Upper lobe of right lung (tissue), 1 donor: ENCODE results near the gene CPNE1. TPM values are rescaled to one million over a fixed set of nuclear protein-coding genes. Genes with fewer than 3 reads are reported as not detected.

Experiments
- ATAC-seq: fragments of 200-7000 bp; cut with Tn5 transposase; one replicate; pipeline ENCODE4 v1.9.1; 2020; ENCODE audit warnings: mild to moderate bottlenecking, moderate library complexity
- DNase-seq: peaks from one replicate; pipeline ENCODE4 v3.0.0-alpha.2; 2020
- H3K27ac ChIP-seq: fragments of 200-600 bp; one replicate; pipeline ENCODE4 v1.8.0; 2022
- H3K27me3 ChIP-seq: fragments of 200-600 bp; one replicate; pipeline ENCODE4 v1.8.0; 2022; ENCODE audit warnings: mild to moderate bottlenecking
- H3K36me3 ChIP-seq: fragments of 200-600 bp; one replicate; pipeline ENCODE4 v1.8.0; 2022
- H3K4me1 ChIP-seq: fragments of 200-600 bp; one replicate; pipeline ENCODE4 v1.8.0; 2022
- H3K4me3 ChIP-seq: fragments of 200-600 bp; one replicate; pipeline ENCODE4 v1.8.0; 2022; ENCODE audit warnings: mild to moderate bottlenecking
- H3K9me3 ChIP-seq: fragments of 200-600 bp; one replicate; pipeline ENCODE4 v1.8.0; 2022
- CTCF ChIP-seq: fragments of 200-600 bp; IDR thresholded peaks from one replicate; pipeline ENCODE4 v1.8.0; 2022; ENCODE audit warnings: antibody characterized with exemption
- intact Hi-C: fragments of 100-400 bp; cut with DNase I; formaldehyde crosslinking; loops from one replicate; pipeline ENCODE4 v1.11.0; 2022
- total RNA-seq: library from RNA; stranded (reverse); fragmentation: NEBNext Ultra II Directional; extraction: Animal tissue kit (Norgen Biotek cat#: 25700); gene quantifications from one replicate; pipeline ENCODE4 v1.2.1, GENCODE V29; 2021
- donor health status: DM: no; HTN: yes; CAD: no; lungs with severe emphysema.

CPNE1 gene
- total RNA-seq, 1 donor from 2014 or later = 179 TPM

DNA sequence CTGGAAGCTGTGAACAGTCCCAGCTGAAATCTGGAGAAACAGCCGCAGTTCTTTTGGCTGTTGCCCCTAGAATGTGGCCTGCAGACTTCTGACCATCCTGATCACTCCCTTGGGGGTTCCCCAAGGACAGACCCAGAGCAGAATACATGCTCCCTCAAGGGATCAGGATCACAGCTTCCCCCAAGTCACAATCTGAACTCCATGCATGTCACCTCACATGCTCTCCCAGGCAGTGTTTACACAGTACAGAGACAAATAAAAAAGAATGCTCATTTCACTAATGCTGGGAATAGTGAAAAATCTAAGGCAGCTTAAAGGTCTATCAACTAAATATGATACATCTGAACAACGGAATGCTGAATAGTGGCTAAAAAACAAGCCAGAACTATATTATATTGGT lies 28.6 kb downstream of the CPNE1 start:
- Histone ChIP-seq H3K36me3 (peaks cover 12% of the 10 kb centered on the region), H3K4me1 (no peaks in the 10 kb centered on the region), H3K27ac (no peak overlapping the region), H3K9me3 (no peaks in the 10 kb centered on the region), H3K27me3 (no peaks in the 10 kb centered on the region), H3K4me3 (no peak overlapping the region)
- TF ChIP-seq CTCF = no peak
- ATAC-seq (no peak), DNase-seq (no peak)
- intact Hi-C loops = no loop called here

DNA sequence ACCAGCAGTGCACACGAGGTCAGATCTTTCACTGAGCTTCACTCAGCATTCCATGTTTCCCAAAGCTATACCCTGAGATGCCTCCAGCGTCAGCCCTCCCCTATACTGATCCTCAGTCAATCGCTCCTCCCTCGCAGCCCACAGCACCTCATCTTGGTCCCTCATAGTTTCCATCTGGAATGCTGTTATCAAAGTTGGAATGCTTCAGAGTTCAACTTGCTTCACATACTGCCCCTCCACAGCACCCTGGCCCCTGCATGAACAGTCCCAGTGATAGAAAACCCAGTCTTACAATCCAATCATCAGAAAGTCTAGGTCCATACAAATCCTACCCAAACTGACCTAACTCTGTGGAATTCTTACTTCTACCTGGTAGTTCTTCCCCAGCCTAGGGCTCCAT lies 29.0 kb downstream of the CPNE1 start:
- TF ChIP-seq CTCF = no peak
- ATAC-seq (no peak), DNase-seq (no peak)
- Histone ChIP-seq H3K36me3 (peaks cover 16% of the 10 kb centered on the region), H3K27ac (no peak overlapping the region), H3K9me3 (no peaks in the 10 kb centered on the region), H3K27me3 (no peaks in the 10 kb centered on the region), H3K4me3 (no peak overlapping the region), H3K4me1 (no peaks in the 10 kb centered on the region)
- intact Hi-C loops = no loop called here

DNA sequence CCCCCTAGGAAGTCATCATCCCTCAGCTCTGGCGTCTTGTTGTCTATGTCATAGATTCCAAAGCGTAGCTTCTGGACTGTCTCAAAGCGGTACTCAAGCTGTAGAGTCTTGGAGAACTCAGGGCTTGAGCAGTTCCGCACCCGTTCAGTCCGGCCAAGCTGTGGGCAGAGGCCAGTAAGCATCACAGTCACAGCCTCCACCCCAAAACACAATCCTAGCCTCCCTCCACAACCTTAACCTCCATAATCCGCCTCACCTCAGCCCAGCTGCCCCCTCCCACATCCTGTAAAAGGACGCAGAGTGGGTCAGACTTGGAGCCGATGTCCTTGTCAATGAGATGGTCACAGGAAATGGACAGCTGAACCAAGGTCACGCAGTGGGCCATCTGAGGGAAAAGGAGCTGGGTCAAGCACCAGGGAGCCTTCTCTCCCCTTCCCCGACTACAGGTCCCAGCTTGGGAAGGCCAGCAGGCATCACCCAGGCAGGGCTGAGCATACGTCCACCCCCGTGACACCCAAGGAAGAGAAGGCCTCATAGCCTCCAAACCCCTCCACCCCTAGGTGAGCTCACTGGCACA lies 32.1 kb downstream of the CPNE1 start:
- no peaks in the 10 kb centered on the region for H3K4me1 ChIP-seq
- peaks cover 47% of the 10 kb centered on the region for H3K36me3 ChIP-seq
- TF ChIP-seq CTCF = no peak
- H3K9me3 ChIP-seq = no peaks in the 10 kb centered on the region
- no peak overlapping the region for H3K27ac ChIP-seq
- DNase-seq (no peak), ATAC-seq (no peak)
- H3K4me3 ChIP-seq = no peak overlapping the region
- intact Hi-C loops = no loop called here
- H3K27me3 ChIP-seq = no peaks in the 10 kb centered on the region

DNA sequence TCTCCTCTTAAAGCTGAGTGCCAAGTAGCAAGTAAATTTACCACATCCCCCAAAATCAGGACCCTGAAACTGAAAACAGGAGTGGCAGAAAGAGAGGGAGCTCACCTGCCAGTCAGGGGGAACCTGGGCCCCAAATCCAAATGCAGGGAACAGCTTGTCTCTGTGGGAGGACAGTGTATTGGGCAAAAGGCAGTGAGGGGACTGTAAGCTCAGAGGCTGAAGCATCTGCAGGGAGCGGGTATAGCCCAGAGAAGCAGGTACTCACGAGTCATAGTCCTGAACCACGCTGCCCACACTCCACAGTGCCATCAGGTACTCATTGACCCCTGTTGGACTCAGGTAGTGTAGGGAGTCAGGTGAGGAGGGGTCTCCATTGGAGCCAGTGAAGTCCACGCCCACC lies 34.1 kb downstream of the CPNE1 start:
- TF ChIP-seq CTCF = no peak
- Histone ChIP-seq H3K4me3 (no peak overlapping the region), H3K9me3 (no peaks in the 10 kb centered on the region), H3K4me1 (no peaks in the 10 kb centered on the region), H3K36me3 (peaks cover 66% of the 10 kb centered on the region), H3K27me3 (no peaks in the 10 kb centered on the region), H3K27ac (no peak overlapping the region)
- no peak for ATAC-seq
- no peak for DNase-seq
- intact Hi-C loops = no loop called here

- H3K9me3 ChIP-seq = no peaks in the 10 kb centered on the region
- ATAC-seq = peak; percentile 74
- no peak overlapping the region for H3K4me3 ChIP-seq
- H3K36me3 ChIP-seq = peaks cover 77% of the 10 kb centered on the region
- no peaks in the 10 kb centered on the region for H3K4me1 ChIP-seq
- no peaks in the 10 kb centered on the region for H3K27me3 ChIP-seq
- H3K27ac ChIP-seq = peak overlapping the region; percentile 4
- intact Hi-C loops = no loop called here
- DNase-seq = no peak
- no peak for TF ChIP-seq CTCF
Observed at GRCh38 chr20:35629427-35630145, 35.1 kb downstream of the CPNE1 start.
